NB4 (cell line): ENCODE data around the gene SNHG17.
A peak's percentile ranks its signal among the peaks of the same experiment; 100 is the strongest.

Experiments used
- DNase-seq: peaks from one replicate; pipeline ENCODE4 v3.0.0; 2010; ENCODE audit warnings: low read depth
- H3K4me3 ChIP-seq: one replicate; pipeline ENCODE4 v1.5.1; 2011; ENCODE audit warnings: mild to moderate bottlenecking, low read depth, low read length, moderate library complexity
- MYC ChIP-seq: IDR thresholded peaks from 2 replicates; pipeline ENCODE4 v1.6.1; 2011; ENCODE audit warnings: low read depth, low read length
- POLR2A ChIP-seq: IDR thresholded peaks from 2 replicates; pipeline ENCODE4 v1.6.1; 2011; ENCODE audit warnings: mild to moderate bottlenecking; ENCODE audit not compliant: insufficient read length; ENCODE audit errors: extremely low read depth
- TF ChIP-seq, protein P1 (sequence below): IDR thresholded peaks from 2 replicates; pipeline ENCODE4 v1.6.1; 2011; ENCODE audit warnings: low read depth, low read length
- TF ChIP-seq, protein P2 (sequence below): IDR thresholded peaks from one replicate; pipeline ENCODE4 v1.5.1; 2012; ENCODE audit warnings: low read depth, low read length

The SNHG17 gene

DNA sequence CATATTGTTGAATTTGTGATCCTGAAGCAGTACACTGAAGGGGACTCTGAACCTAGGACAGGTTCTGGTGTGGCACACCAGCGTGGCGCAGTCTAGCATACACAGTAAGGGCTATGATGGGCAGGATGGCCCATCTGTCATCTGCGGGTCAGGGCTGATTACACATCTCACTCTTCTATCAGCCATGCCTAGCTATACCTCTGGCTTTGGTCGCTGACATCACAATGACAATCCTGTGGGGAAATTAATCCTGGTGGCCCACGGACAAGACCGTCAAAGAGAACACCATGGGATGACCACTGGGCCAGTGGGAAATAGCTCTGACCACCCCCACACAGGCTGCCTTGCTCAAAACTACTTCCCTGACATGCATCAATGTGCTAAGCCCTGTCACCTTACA is 2.8 kb downstream of the SNHG17 start:
- TF ChIP-seq, protein P1, sequence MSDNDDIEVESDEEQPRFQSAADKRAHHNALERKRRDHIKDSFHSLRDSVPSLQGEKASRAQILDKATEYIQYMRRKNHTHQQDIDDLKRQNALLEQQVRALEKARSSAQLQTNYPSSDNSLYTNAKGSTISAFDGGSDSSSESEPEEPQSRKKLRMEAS: no peak
- TF ChIP-seq POLR2A (no peak), MYC (no peak)
- TF ChIP-seq, protein P2, sequence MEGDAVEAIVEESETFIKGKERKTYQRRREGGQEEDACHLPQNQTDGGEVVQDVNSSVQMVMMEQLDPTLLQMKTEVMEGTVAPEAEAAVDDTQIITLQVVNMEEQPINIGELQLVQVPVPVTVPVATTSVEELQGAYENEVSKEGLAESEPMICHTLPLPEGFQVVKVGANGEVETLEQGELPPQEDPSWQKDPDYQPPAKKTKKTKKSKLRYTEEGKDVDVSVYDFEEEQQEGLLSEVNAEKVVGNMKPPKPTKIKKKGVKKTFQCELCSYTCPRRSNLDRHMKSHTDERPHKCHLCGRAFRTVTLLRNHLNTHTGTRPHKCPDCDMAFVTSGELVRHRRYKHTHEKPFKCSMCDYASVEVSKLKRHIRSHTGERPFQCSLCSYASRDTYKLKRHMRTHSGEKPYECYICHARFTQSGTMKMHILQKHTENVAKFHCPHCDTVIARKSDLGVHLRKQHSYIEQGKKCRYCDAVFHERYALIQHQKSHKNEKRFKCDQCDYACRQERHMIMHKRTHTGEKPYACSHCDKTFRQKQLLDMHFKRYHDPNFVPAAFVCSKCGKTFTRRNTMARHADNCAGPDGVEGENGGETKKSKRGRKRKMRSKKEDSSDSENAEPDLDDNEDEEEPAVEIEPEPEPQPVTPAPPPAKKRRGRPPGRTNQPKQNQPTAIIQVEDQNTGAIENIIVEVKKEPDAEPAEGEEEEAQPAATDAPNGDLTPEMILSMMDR: no peak
- DNase-seq: no peak
- H3K4me3 ChIP-seq: peak overlapping the region; percentile 85

DNA sequence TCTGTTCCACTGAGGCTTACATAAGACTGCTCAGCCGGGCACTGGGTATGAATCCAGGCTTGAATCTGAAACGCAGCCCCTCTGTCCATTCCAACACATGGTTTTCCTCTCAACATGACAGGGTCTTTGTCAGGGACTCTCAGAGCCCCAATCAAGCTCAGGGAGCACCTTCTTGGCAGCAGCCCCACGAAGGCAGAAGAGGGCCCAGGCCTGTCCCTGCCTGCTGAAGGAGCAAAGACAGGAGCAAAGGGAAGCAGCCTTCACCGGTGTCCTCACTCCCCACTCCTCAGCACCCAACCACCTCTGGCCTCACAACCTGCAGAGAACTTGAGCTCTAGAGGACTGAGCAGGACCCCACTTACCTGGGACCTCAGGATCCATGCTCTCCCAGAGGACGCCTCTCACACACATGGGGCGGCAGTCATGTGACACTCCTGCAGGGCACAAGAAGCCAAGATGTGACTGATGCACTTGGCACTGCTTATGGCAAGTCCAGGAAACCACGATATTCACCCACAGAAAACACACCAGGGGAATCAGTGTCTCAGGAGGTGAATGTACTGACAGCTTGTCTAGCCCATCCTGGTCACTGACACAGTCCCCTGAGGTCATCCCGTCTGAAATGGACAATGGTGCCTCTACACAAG is 4.3 kb downstream of the SNHG17 start:
- peak overlapping the region; percentile 85 for H3K4me3 ChIP-seq
- DNase-seq: no peak
- TF ChIP-seq, protein P2: no peak
- TF ChIP-seq MYC (no peak), POLR2A (no peak)
- TF ChIP-seq, protein P1: no peak

DNA sequence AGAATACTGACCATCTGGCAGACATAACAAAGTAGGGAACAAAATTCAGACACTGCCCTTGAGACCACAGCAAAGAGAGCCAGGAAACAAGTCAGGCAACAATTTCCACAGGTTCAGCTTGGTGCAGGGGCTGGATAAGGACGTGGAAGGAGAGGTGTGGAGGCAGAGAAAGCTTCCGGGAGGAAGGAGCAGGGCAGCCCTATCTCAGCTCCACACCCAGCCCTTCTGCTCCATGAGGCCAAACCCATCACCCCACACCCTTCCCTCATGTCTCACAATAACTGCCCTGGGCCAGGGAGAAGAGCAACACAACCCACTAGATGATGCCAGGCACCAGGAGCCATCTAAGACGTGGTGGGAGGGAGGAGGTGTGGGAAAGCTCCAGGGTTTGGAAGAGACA is 5.8 kb downstream of the SNHG17 start:
- no peak for TF ChIP-seq MYC
- TF ChIP-seq, protein P1: no peak
- no peak for TF ChIP-seq POLR2A
- TF ChIP-seq, protein P2: no peak
- H3K4me3 ChIP-seq: peak overlapping the region; percentile 32
- DNase-seq: no peak

DNA sequence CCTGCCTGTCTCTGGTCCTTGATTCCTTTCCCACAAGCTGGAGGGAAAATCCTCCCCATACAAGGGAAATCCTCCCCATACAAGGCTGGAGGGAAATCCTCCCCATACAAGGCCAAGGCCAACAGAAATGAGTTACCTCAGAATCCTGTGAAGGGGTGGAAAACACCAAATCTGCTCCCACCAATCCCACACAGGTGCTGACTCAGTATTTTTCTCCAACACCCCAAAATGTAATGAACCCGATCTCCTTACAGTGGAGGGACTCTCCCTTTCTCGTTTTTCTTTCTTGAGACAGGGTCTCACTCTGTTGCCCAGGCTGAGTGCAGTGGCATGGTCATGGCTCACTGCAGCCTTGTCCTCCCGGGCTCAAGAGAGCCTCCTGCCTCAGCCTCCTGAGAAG is 6.3 kb downstream of the SNHG17 start:
- H3K4me3 ChIP-seq: no peak overlapping the region
- DNase-seq: no peak
- TF ChIP-seq MYC: no peak

DNA sequence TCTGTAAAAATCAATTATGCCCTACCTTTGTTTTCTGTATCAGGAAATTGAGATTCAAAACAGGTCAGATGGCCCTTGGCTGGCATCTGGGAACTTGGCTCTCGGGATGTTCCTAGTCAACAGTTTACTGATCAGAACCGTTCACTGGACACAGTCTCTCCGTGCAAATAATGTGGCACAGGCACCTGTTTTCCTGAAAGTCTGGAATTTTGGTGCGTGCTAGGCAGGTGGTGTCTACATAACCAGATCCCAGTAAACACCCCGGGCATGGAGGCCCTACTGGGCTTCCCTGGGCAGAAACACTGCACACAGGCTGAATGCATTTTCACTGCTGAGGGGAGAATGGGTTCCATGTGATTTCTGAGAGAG is 7.5 kb downstream of the SNHG17 start:
- H3K4me3 ChIP-seq: no peak overlapping the region
- DNase-seq: no peak
- TF ChIP-seq MYC (no peak), POLR2A (no peak)
- TF ChIP-seq, protein P1: no peak

DNA sequence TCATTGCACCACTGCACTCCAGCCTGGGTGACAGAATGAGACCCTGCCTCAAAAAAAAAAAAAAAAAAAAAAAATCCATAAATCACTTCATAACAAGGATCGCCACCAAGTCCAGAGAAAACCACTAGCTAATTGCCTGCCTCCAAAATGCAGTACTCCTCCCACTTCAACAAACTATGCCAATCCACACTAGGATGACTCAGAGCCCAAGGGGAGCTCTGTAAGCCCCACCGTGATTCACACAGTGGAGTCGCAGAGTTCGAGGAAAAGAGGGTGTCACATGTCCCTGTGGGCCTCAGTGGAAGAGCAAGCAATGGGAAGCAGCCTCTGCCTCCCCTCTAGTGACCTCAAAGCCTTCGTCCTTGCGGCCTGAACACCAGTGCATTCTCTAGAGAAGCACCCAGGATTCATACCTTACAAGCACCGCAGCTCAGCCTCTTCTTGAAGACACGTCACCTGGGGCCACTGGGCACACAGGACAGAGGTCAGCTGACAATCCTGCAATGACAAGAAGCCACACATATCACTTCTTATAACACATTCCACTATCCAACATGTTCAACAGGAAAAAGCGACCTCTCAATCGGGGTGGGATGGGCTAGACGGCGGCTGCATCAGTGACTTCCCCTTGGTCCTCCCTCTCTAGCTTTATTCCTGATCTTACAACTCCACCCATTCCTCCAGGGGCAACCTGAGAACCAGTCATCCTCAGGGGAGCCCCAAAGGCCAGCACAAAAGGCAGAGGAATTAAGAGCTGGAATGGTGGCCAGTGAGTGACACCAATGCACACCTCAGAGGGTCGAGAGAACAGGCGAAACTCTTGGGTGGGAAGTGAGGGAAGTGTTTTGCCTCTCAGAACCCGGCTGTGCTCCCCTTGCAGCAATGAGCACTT is 8.9 kb downstream of the SNHG17 start:
- no peak overlapping the region for H3K4me3 ChIP-seq
- DNase-seq: peak; percentile 73
- TF ChIP-seq, protein P1: peak; percentile 13; the same call in 1 of the 2 replicates
- TF ChIP-seq MYC: no peak

DNA sequence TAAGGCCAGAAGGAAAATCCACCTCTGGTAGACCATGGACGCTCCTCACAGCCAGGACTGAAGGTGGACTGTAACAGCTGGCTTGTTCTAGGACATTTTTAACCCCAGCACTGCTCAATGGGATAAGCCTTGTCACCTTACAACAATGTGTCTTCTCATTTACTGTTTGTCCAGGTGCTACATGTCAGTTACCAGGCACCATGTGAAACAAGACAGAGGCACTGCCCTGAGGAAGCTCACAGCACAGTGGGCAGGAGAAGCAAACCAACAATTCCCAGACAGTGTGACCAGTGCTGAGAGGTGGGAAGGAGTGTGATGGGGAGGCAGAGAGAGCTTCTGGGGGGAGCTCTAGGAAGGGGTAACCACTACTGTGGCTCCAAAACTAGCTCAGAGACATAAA is 10.7 kb downstream of the SNHG17 start:
- H3K4me3 ChIP-seq: no peak overlapping the region
- TF ChIP-seq, protein P1: no peak
- TF ChIP-seq, protein P2: no peak
- TF ChIP-seq POLR2A (no peak), MYC (no peak)
- no peak for DNase-seq
